GM19043 (cell line): ENCODE results near the gene NOL4L.
"Not testable (repeated sequence)": the region's sequence is repeated elsewhere in the genome, so short reads cannot be mapped to it uniquely, and the experiment has no call there.

Experiments used
- ATAC-seq: cut with Tn5 transposase; IDR thresholded peaks from one replicate; pipeline ENCODE4 v1.9.1; 2021; ENCODE audit warnings: low read depth; ENCODE audit not compliant: unreplicated experiment

Gene NOL4L

GRCh38 chr20:32437391-32438074 lies 147.6 kb downstream of the NOL4L start:
- no peak for ATAC-seq

- ATAC-seq = no peak
Measured at GRCh38 chr20:32436968-32437367, 148.2 kb downstream of the NOL4L start.

GRCh38 chr20:32436142-32436861 lies 148.8 kb downstream of the NOL4L start:
- no peak for ATAC-seq

- no peak for ATAC-seq
Measured at GRCh38 chr20:32435449-32436107, 149.6 kb downstream of the NOL4L start.

GRCh38 chr20:32434434-32434833 lies 150.7 kb downstream of the NOL4L start:
- no peak for ATAC-seq

- no peak for ATAC-seq
Measured at GRCh38 chr20:32433311-32434021, 151.7 kb downstream of the NOL4L start.

- no peak for ATAC-seq
Measured at GRCh38 chr20:32432277-32432676, 152.9 kb downstream of the NOL4L start.

GRCh38 chr20:32431457-32431856 lies 153.7 kb downstream of the NOL4L start:
- ATAC-seq = no peak

GRCh38 chr20:32429745-32430360 lies 155.3 kb downstream of the NOL4L start:
- ATAC-seq = no peak

GRCh38 chr20:32429343-32429742 lies 155.8 kb downstream of the NOL4L start:
- no peak for ATAC-seq

GRCh38 chr20:32427996-32428395 lies 157.1 kb downstream of the NOL4L start:
- no peak for ATAC-seq

GRCh38 chr20:32421290-32421689 lies 163.8 kb downstream of the NOL4L start:
- ATAC-seq = no peak

GRCh38 chr20:32418376-32418775 lies 166.8 kb downstream of the NOL4L start:
- ATAC-seq = no peak

GRCh38 chr20:32416206-32416605 lies 168.9 kb downstream of the NOL4L start:
- ATAC-seq = no peak

GRCh38 chr20:32415494-32415893 lies 169.6 kb downstream of the NOL4L start:
- no peak for ATAC-seq

GRCh38 chr20:32411955-32412706 lies 173.0 kb downstream of the NOL4L start:
- no peak for ATAC-seq

GRCh38 chr20:32407131-32407750 lies 177.9 kb downstream of the NOL4L start:
- ATAC-seq = not testable (repeated sequence)

- no peak for ATAC-seq
Measured at GRCh38 chr20:32406701-32407100, 178.4 kb downstream of the NOL4L start.

GRCh38 chr20:32404017-32404416 lies 181.1 kb downstream of the NOL4L start:
- ATAC-seq = no peak
